Eye (tissue), 1 donor: ENCODE data around the gene RPL39L.
"Not testable (repeated sequence)": the region's sequence is repeated elsewhere in the genome, so short reads cannot be mapped to it uniquely, and the experiment has no call there.

Experiments
- DNase-seq: peaks from one replicate; pipeline ENCODE4 v3.0.0-alpha.2; 2015

Gene RPL39L

GRCh38 chr3:187136337-187136736 is 3.0 kb downstream of the RPL39L start:
- DNase-seq: no peak

- DNase-seq: not testable (repeated sequence)
Measured at GRCh38 chr3:187135172-187135690, 4.1 kb downstream of the RPL39L start.

GRCh38 chr3:187133181-187133580 is 6.1 kb downstream of the RPL39L start:
- not testable (repeated sequence) for DNase-seq

- DNase-seq: no peak
Measured at GRCh38 chr3:187132666-187133065, 6.6 kb downstream of the RPL39L start.

GRCh38 chr3:187131981-187132380 is 7.3 kb downstream of the RPL39L start:
- no peak for DNase-seq

GRCh38 chr3:187130346-187131066 is 8.8 kb downstream of the RPL39L start:
- DNase-seq: no peak

GRCh38 chr3:187125319-187126031 is 13.8 kb downstream of the RPL39L start:
- DNase-seq: no peak

GRCh38 chr3:187122261-187122660 is 17.0 kb downstream of the RPL39L start:
- DNase-seq: no peak

GRCh38 chr3:187120326-187120725 is 19.0 kb downstream of the RPL39L start:
- DNase-seq: no peak

- DNase-seq: no peak
Measured at GRCh38 chr3:187114511-187114910, 24.8 kb downstream of the RPL39L start.

- peak; percentile 22 for DNase-seq
Measured at GRCh38 chr3:187112934-187113793, 26.1 kb downstream of the RPL39L start.

GRCh38 chr3:187110156-187110555 is 29.1 kb downstream of the RPL39L start:
- no peak for DNase-seq

GRCh38 chr3:187107989-187108388 is 31.3 kb downstream of the RPL39L start:
- no peak for DNase-seq

- no peak for DNase-seq
Measured at GRCh38 chr3:187105700-187106099, 33.6 kb downstream of the RPL39L start.

- DNase-seq: no peak
Measured at GRCh38 chr3:187104933-187105332, 34.4 kb downstream of the RPL39L start.

- DNase-seq: no peak
Measured at GRCh38 chr3:187104342-187104741, 35.0 kb downstream of the RPL39L start.

GRCh38 chr3:187103251-187103650 is 36.0 kb downstream of the RPL39L start:
- no peak for DNase-seq

GRCh38 chr3:187102073-187102634 is 37.1 kb downstream of the RPL39L start:
- DNase-seq: no peak

GRCh38 chr3:187101184-187102072 is 37.9 kb downstream of the RPL39L start:
- peak; percentile 70 for DNase-seq

GRCh38 chr3:187098923-187099512 is 40.3 kb downstream of the RPL39L start:
- no peak for DNase-seq

- no peak for DNase-seq
Measured at GRCh38 chr3:187093320-187093719, 46.0 kb downstream of the RPL39L start.
